GM12872 (cell line): ENCODE measurements around the gene ANXA11.

Experiments used
- CTCF ChIP-seq: IDR thresholded peaks from 3 replicates; pipeline ENCODE4 v1.5.1; 2011; ENCODE audit warnings: low read depth, mild to moderate bottlenecking, low read length, moderate library complexity; ENCODE audit not compliant: insufficient read depth

ANXA11 gene

GRCh38 chr10:80159166-80159873 is 46.0 kb downstream of the ANXA11 start:
- no peak for TF ChIP-seq CTCF

- no peak for TF ChIP-seq CTCF
Observed at GRCh38 chr10:80158598-80159127, 46.7 kb downstream of the ANXA11 start.

GRCh38 chr10:80158126-80158525 is 47.2 kb downstream of the ANXA11 start:
- TF ChIP-seq CTCF: no peak

- no peak for TF ChIP-seq CTCF
Observed at GRCh38 chr10:80157561-80157960, 47.8 kb downstream of the ANXA11 start.

- TF ChIP-seq CTCF: no peak
Observed at GRCh38 chr10:80156216-80156615, 49.1 kb downstream of the ANXA11 start.

- TF ChIP-seq CTCF: no peak
Observed at GRCh38 chr10:80155696-80156215, 49.6 kb downstream of the ANXA11 start.

GRCh38 chr10:80154978-80155695 is 50.2 kb downstream of the ANXA11 start:
- TF ChIP-seq CTCF: no peak
